SK-MEL-5 (cell line): ENCODE measurements around the gene DCDC2B. TPM values are rescaled to one million over a fixed set of nuclear protein-coding genes. Genes with fewer than 3 reads are reported as not detected.
"Not testable (repeated sequence)": the region's sequence is repeated elsewhere in the genome, so short reads cannot be mapped to it uniquely, and the experiment has no call there.

Experiments used
- DNase-seq: peaks from one replicate; pipeline ENCODE4 v3.0.0-alpha.2; 2016; ENCODE audit warnings: low read depth, low spot score
- in situ Hi-C: cut with HindIII; loops from 2 replicates; pipeline ENCODE4 v1.10.0; 2016; ENCODE audit warnings: low sequenced_read_pairs, high pct_unique_total_duplicates, low pct_unique_long_range_greater_than_20kb
- total RNA-seq: library from RNA; depleted of rRNA; stranded (reverse); fragments of >200 nt; shearing (Covaris generic); gene quantifications from 2 replicates; pipeline ENCODE4 v1.2.3, GENCODE V29; 2014; rRNA removed

DCDC2B gene
- total RNA-seq, 1 experiment from 2014 or later: not detected

GRCh38 chr1:32242341-32242851, 33.5 kb downstream of the DCDC2B start:
- in situ Hi-C loops: no loop called here
- DNase-seq: peak; percentile 55

GRCh38 chr1:32246888-32247273, 38.0 kb downstream of the DCDC2B start, which contains the start of gene FAM167B:
Gene FAM167B, plus strand, starts transcription at chr1:32247222. Its CDS starts 200 bp downstream, at chr1:32247422.
- peak; percentile 98 for DNase-seq
- in situ Hi-C loops: no loop called here

- DNase-seq: no peak
- in situ Hi-C loops: no loop called here
Measured at GRCh38 chr1:32247452-32247851, 38.6 kb downstream of the DCDC2B start.

GRCh38 chr1:32247983-32248889, 39.3 kb downstream of the DCDC2B start:
- DNase-seq: peak; percentile 80
- in situ Hi-C loops: no loop called here

- DNase-seq: no peak
- in situ Hi-C loops: no loop called here
Measured at GRCh38 chr1:32249831-32250525, 41.1 kb downstream of the DCDC2B start.

- in situ Hi-C loops: no loop called here
- no peak for DNase-seq
Measured at GRCh38 chr1:32250893-32251716, 42.2 kb downstream of the DCDC2B start, which contains the start of gene LCK. Gene LCK, plus strand, starts transcription at chr1:32251265. Its CDS starts 23,065 bp downstream, at chr1:32274330.

GRCh38 chr1:32255072-32256071, 46.5 kb downstream of the DCDC2B start:
- DNase-seq: no peak
- in situ Hi-C loops: no loop called here

GRCh38 chr1:32256473-32257226, 47.8 kb downstream of the DCDC2B start:
- DNase-seq: no peak
- in situ Hi-C loops: no loop called here

- in situ Hi-C loops: no loop called here
- DNase-seq: no peak
Measured at GRCh38 chr1:32257227-32257508, 48.3 kb downstream of the DCDC2B start.

- DNase-seq, in situ Hi-C loops: not testable (repeated sequence)
Measured at GRCh38 chr1:32263236-32263593, 54.3 kb downstream of the DCDC2B start.

- no peak for DNase-seq
- in situ Hi-C loops: no loop called here
Measured at GRCh38 chr1:32263744-32264143, 54.9 kb downstream of the DCDC2B start.

Other genes with a start within 250 kb of the DCDC2B start
- gene KHDRBS1, start 195.2 kb upstream of the DCDC2B start, total RNA-seq: 38.7 and 46.9 TPM in 2 replicates
- gene TMEM39B, start 136.2 kb upstream of the DCDC2B start, total RNA-seq: 2.6 and 3.3 TPM in 2 replicates
- 33.8 and 34.1 TPM in 2 replicates for gene KPNA6, start 101.0 kb upstream of the DCDC2B start, total RNA-seq
- gene TXLNA, start 29.4 kb upstream of the DCDC2B start, total RNA-seq: 65.6 and 65.8 TPM in 2 replicates
- 8.6 and 12.2 TPM in 2 replicates for gene CCDC28B, start 8.5 kb upstream of the DCDC2B start, total RNA-seq
- 2.5 and 3.1 TPM in 2 replicates for gene IQCC, start 3.4 kb upstream of the DCDC2B start, total RNA-seq
- 9.6 and 12.5 TPM in 2 replicates for gene TMEM234, start 13.3 kb downstream of the DCDC2B start, total RNA-seq
- 554 and 565 TPM in 2 replicates for gene EIF3I, start 13.3 kb downstream of the DCDC2B start, total RNA-seq
- gene FAM167B, start 38.1 kb downstream of the DCDC2B start, total RNA-seq: 45.5 and 50.6 TPM in 2 replicates
- not detected in 2 replicates for gene LCK, start 42.2 kb downstream of the DCDC2B start, total RNA-seq
- 98.0 and 99.1 TPM in 2 replicates for gene HDAC1, start 83.0 kb downstream of the DCDC2B start, total RNA-seq
- 82.8 and 106 TPM in 2 replicates for gene MARCKSL1, start 127.1 kb downstream of the DCDC2B start, total RNA-seq
- gene FAM229A, start 153.4 kb downstream of the DCDC2B start, total RNA-seq: 0.74 and 0.85 TPM in 2 replicates
- gene TSSK3, start 153.4 kb downstream of the DCDC2B start, total RNA-seq: 0.32 and 2.6 TPM in 2 replicates
- gene BSDC1, start 185.4 kb downstream of the DCDC2B start, total RNA-seq: 40.7 and 46.8 TPM in 2 replicates